GM19463 (cell line): Measurements from ENCODE around the gene NPL.
A peak's percentile ranks its signal among the peaks of the same experiment; 100 is the strongest.

ENCODE experiments used
- ATAC-seq: cut with Tn5 transposase; IDR thresholded peaks from one replicate; pipeline ENCODE4 v1.9.1; 2021; ENCODE audit warnings: mild to moderate bottlenecking, moderate library complexity; ENCODE audit not compliant: unreplicated experiment

The NPL gene

GRCh38 chr1:182789138-182790076 is at the start of gene NPL:
NPL (plus strand) TSS chr1:182789773; CDS start chr1:182794372, 4,599 bp downstream.
- peak; percentile 96 for ATAC-seq

- ATAC-seq = no peak
These were observed 49.5 kb upstream of the NPL start for GRCh38 chr1:182740120-182740519.

GRCh38 chr1:182742780-182743179 is 46.8 kb upstream of the NPL start:
- no peak for ATAC-seq

GRCh38 chr1:182752077-182752988 is 37.2 kb upstream of the NPL start:
- no peak for ATAC-seq

GRCh38 chr1:182754087-182754486 is 35.5 kb upstream of the NPL start:
- ATAC-seq = no peak

GRCh38 chr1:182754543-182755314 is 34.8 kb upstream of the NPL start:
- ATAC-seq = no peak

- no peak for ATAC-seq
These were observed 33.9 kb upstream of the NPL start for GRCh38 chr1:182755632-182756031.

GRCh38 chr1:182756423-182756822 is 33.1 kb upstream of the NPL start:
- ATAC-seq = no peak

GRCh38 chr1:182761396-182762395 is 27.9 kb upstream of the NPL start:
- no peak for ATAC-seq

GRCh38 chr1:182762536-182762935 is 27.0 kb upstream of the NPL start:
- no peak for ATAC-seq

- no peak for ATAC-seq
These were observed 25.4 kb upstream of the NPL start for GRCh38 chr1:182764029-182764727.

GRCh38 chr1:182765391-182765790 is 24.2 kb upstream of the NPL start:
- no peak for ATAC-seq

- no peak for ATAC-seq
These were observed 23.5 kb upstream of the NPL start for GRCh38 chr1:182766050-182766449.

GRCh38 chr1:182766881-182767645 is 22.5 kb upstream of the NPL start:
- no peak for ATAC-seq

- no peak for ATAC-seq
These were observed 20.6 kb upstream of the NPL start for GRCh38 chr1:182768963-182769362.

GRCh38 chr1:182770232-182770631 is 19.3 kb upstream of the NPL start:
- no peak for ATAC-seq

GRCh38 chr1:182771187-182771984 is 18.2 kb upstream of the NPL start:
- ATAC-seq = no peak
